ENCODE results near the gene EHBP1L1.

DNA sequence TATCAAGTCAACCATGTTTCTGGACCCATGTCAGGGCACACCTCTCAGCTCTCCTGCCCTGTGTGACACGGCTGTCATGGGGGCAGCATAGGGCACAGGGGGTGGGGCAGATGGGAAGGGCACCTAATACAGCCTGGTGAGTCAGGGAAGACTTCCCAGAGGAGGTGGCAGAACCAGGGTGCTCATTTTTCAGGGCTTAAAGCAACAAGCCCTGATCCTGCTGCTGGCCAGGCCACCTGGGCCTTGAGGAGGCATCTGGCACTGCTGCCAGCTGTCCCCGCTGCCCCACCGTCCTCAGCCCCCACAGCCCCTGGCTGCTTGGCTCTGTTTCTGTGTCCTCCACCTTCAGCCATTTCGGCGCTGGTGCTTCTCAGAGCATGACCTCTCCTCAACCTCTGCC, 33.8 kb downstream of the EHBP1L1 start:
- TF ChIP-seq, protein P1, sequence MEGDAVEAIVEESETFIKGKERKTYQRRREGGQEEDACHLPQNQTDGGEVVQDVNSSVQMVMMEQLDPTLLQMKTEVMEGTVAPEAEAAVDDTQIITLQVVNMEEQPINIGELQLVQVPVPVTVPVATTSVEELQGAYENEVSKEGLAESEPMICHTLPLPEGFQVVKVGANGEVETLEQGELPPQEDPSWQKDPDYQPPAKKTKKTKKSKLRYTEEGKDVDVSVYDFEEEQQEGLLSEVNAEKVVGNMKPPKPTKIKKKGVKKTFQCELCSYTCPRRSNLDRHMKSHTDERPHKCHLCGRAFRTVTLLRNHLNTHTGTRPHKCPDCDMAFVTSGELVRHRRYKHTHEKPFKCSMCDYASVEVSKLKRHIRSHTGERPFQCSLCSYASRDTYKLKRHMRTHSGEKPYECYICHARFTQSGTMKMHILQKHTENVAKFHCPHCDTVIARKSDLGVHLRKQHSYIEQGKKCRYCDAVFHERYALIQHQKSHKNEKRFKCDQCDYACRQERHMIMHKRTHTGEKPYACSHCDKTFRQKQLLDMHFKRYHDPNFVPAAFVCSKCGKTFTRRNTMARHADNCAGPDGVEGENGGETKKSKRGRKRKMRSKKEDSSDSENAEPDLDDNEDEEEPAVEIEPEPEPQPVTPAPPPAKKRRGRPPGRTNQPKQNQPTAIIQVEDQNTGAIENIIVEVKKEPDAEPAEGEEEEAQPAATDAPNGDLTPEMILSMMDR (IDR thresholded peaks at IDR 0.05), result no peak
- no peak for TF ChIP-seq POLR2A (IDR thresholded peaks at IDR 0.05)

Data from ovary (tissue), 3 donors.